GM20431 (cell line): ENCODE data around the gene ANKIB1.
"Not testable (repeated sequence)": the region's sequence is repeated elsewhere in the genome, so short reads cannot be mapped to it uniquely, and the experiment has no call there.

Experiments
- in situ Hi-C: fragments of 300-500 bp; cut with MseI, MboI; formaldehyde crosslinking; loops from one replicate; pipeline ENCODE4 v1.15.0; 2020; ENCODE audit warnings: low sequenced_read_pairs; ENCODE audit not compliant: unreplicated experiment

Gene ANKIB1

DNA sequence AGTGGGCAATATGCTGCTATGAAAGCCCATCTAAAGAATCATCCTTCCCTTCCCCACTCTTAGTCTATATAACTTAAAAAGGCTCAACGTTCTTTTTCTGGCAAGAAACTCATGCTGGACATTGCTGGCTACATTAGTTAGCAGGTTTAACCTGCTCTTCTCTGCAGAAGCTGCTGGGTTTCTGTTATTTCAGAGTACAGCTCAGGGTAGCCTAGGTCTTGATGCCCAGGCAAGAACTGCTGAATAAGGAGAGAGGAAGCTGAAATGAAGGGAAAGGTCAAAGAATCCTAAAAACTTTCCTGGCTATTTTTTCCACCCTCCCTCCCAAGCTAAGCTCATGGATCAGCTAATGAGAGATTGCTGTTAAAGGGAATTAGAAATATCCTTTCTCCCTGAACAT is 79.4 kb downstream of the ANKIB1 start:
- in situ Hi-C loops, result no loop called here

GRCh38 chr7:92325858-92326257 is 80.1 kb downstream of the ANKIB1 start:
- in situ Hi-C loops, result no loop called here

GRCh38 chr7:92330835-92331438 is 85.2 kb downstream of the ANKIB1 start:
- in situ Hi-C loops, result no loop called here

DNA sequence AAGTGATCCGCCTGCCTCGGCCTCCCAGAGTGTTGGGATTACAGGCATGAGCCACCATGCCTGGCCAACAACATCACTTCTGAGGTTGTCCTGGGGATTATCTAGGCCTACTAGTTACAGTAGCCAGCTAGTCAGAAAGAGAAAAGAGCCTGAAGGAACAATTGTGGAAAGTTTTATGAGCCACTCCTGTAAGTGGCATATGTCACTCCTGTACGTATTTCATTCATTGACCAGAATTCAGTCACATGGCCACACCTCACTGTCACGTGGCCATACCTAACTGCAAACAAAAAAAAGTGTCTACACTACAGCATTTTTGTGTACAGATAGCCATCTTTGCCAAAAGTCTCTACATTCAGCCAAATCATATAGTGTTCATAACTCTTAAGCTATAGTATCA is 85.7 kb downstream of the ANKIB1 start:
- in situ Hi-C loops, result no loop called here

DNA sequence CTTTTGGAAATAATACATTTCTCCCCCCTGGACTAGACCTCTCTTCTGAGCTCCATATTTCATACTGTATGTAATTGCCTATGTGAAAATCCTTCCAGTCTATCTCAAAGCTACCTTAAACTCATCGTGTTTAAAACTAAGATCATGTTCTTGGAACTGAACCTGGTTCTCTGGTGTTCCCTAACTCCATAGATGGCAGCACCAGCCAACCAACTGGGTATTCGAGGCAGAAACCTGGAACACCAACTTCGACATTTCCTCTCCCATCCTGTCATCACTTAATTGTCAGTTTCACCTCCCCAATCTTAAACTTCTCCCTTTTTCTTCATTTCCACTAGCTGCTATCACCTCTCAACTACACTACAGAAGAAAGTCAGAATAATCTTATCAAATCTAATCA is 87.0 kb downstream of the ANKIB1 start:
- in situ Hi-C loops, result no loop called here

- in situ Hi-C loops, result no loop called here
These were observed 88.1 kb downstream of the ANKIB1 start for GRCh38 chr7:92333866-92334265.

GRCh38 chr7:92335574-92335973 is 89.8 kb downstream of the ANKIB1 start:
- in situ Hi-C loops, result no loop called here

- in situ Hi-C loops, result no loop called here
These were observed 91.0 kb downstream of the ANKIB1 start for GRCh38 chr7:92336662-92337340.

DNA sequence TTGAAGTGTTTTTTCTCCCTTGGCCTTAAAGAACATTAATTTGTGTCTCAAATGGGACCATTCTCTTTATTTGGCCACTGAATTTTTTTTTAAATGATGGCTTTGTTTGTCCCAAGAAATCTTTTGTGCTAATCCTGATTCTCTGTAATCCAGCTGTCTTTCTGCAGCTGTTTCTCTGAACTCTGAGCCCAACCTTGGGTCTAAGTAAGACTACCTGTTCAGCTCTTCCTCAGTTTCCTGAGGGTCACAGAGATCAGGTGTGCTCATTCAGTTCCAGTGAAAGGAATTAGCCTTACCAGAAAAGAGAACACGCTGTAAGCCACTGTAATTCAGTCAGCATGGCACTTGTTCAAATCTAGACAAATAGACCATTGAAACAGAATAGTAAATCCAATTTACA is 94.2 kb downstream of the ANKIB1 start:
- in situ Hi-C loops, result no loop called here

- in situ Hi-C loops, result no loop called here
These were observed 97.9 kb downstream of the ANKIB1 start for GRCh38 chr7:92343714-92344113.

DNA sequence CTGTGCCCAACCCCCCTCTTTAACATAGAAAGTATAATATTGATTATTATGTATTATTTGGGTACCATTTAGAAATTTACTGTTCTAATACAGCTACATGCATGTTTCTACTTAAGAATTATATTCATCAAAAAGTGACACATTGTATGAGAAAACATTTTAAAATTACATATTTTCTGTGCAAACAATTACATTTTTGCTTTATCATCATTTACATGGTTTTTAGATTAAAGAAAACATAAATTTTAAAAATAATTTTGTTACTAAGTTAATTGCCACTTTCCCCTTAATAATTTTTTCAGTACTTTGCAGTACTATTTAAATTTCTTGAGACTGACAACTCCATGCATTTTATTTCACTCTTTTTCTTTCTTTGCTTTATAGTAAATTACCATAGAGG is 106.2 kb downstream of the ANKIB1 start:
- in situ Hi-C loops, result no loop called here

- in situ Hi-C loops, result no loop called here
These were observed 108.4 kb downstream of the ANKIB1 start for GRCh38 chr7:92354214-92354613.

DNA sequence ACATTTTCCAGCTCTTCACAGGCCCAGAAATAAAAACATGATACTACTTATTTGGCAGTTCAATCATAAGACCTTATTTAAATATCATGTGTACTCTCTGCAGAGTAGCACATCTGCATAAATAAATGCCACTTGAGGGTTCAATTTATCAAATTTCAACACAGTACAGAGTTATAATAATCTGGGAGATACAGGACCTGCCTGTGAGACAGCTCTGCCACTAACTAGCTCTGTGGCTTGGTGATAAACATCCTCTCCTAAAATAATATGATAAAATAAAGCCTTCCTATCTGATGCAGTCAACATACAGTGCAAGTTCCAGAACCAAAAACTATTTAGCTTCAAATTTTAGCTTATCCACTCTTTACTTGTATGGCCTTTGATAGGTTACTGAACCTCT is 110.6 kb downstream of the ANKIB1 start:
- in situ Hi-C loops, result no loop called here

- in situ Hi-C loops, result no loop called here
These were observed 111.5 kb downstream of the ANKIB1 start for GRCh38 chr7:92357260-92357659.

GRCh38 chr7:92359179-92359578 is 113.4 kb downstream of the ANKIB1 start:
- in situ Hi-C loops, result not testable (repeated sequence)

GRCh38 chr7:92359801-92360200 is 114.0 kb downstream of the ANKIB1 start:
- in situ Hi-C loops, result no loop called here

DNA sequence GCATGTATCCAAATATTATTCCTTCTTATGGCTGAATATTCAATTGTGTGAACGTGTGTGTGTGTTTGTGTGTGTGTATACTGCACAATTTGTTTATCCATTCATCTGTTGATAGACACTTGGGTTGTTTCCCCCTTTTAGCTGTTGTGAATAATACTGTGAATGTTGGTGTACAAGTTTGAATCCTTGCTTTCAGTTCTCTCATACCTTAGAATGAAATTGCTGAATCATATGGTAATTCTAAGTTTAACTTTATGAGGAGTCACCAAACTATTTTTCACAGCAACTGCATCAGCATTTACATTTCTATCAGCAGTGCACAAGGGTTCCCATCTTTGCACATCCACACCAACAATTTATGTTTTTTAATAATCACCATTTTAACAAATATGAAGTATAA is 114.6 kb downstream of the ANKIB1 start:
- in situ Hi-C loops, result no loop called here

DNA sequence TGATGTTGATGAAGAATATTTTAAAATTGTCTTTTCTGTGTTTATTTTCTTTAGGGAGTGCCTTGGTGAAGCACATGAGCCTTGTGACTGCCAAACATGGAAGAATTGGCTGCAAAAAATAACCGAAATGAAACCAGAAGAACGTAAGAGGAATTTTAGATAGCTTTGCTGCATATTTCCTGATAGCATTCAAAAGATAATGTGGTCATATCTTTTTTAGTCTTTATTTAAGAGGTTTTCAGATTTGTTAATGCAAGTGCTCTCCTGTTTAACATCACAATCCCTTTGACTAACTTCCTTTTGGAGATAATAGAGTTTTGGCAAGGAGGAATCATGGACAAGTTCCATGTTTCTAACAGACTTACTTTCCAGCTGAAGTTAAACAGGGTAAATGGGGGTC is 116.4 kb downstream of the ANKIB1 start:
- in situ Hi-C loops, result no loop called here

GRCh38 chr7:92366730-92367129 is 121.0 kb downstream of the ANKIB1 start:
- in situ Hi-C loops, result no loop called here

DNA sequence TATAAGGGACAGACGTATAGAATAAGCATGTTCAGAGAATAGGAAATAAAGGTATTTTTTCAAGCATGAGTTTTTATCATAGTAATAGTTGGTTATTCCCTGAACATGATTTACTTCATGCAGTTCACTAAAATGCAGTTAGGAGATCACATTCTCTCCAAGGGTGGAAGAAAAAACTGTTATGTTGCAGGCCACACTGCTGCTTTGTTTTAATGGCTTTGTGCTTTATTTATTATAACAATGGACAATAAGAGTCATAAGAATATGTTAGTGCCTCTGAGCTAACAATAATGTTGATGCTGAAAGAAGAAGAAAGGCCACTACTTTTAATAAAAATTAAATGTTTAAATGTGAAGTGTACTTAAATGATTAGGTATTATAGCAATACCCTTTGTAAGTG is 123.0 kb downstream of the ANKIB1 start:
- in situ Hi-C loops, result no loop called here

DNA sequence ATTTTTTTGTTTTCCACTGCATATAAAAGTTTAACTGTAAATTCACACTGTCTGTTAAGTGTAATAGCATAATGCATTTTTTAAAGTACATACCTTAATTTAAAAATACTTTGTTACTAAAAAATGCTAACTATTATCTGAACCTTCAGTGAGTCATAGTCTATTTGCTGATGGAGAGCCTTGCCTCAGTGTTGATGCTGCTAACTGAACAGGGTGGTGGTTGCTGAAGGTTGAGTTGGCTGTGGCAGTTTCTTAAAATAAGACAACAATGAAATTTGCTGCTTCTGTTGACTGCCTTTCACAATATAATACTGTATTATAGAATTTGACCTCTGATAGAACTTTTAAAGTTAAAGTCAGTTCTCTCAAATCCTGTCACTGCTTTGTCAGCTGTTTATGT is 129.2 kb downstream of the ANKIB1 start:
- in situ Hi-C loops, result no loop called here

GRCh38 chr7:92391071-92391470 is 145.3 kb downstream of the ANKIB1 start:
- in situ Hi-C loops, result no loop called here
